GM23248 (cell line): ENCODE data around the gene IQCF2.

Experiments used
- EZH2 ChIP-seq: fragments of 200-600 bp; sonication (generic); IDR thresholded peaks from 2 replicates; pipeline ENCODE4 v1.6.1; 2018; ENCODE audit warnings: antibody characterized with exemption, mild to moderate bottlenecking; ENCODE audit not compliant: insufficient read depth, poor library complexity, severe bottlenecking
- EZH2phosphoT487 ChIP-seq: fragments of 200-600 bp; sonication (generic); IDR thresholded peaks from 2 replicates; pipeline ENCODE4 v1.6.1; 2018; ENCODE audit warnings: antibody characterized with exemption, moderate library complexity, mild to moderate bottlenecking, low read depth; ENCODE audit not compliant: insufficient read depth

GRCh38 chr3:51830345-51830744 is 31.1 kb upstream of the IQCF2 start:
- TF ChIP-seq EZH2 = no peak
- TF ChIP-seq EZH2phosphoT487 = no peak
